ENCODE results near the gene ATRIP.

The ATRIP gene

DNA sequence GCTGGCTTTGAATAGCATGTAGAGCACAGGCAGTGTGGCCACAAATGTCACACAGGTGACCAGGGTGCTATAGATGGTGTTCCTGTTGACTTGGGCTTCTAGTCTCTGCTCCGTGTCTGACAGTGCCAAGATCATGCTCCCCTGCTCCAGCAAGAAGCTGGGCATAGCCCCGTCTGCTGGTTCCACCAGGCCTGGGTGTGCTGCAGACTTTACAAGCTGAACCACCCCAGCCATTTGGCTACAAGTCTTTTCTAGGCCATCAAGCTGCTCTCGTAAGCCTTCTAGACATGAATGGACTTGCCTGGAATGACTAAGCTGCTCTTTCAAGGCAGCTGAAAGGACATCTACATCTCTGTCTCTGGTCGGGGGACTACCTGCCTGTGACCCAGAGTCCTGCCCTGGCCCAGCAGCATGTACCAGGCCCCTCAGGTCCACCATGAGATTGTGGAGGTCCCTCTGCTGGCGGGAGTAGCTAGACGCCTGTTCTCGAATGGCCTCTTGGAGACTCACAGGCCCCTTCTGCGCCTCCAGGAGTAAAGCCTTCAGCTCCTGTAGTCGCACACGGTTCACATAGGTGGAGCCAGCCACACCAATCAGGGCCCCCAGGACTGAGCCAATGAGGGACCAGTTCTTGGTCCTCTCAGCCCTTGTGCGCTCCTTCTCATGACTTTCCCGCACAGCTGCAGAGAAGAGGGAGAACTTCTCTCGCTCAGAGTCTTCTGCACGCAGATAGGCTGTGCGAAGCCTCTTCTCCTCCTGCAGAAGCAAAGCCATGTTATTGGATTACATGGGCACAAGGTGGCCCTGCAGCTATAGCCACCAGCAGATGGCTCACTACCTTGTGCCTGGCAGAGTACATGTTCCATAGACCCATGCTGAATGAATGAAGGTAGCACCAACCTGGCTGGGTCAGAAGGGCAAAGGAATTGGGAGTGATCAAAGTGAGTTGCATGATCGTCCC lies 13.8 kb upstream of the ATRIP start:
- H3K27ac ChIP-seq, result no peak overlapping the region
- TF ChIP-seq, protein P1, sequence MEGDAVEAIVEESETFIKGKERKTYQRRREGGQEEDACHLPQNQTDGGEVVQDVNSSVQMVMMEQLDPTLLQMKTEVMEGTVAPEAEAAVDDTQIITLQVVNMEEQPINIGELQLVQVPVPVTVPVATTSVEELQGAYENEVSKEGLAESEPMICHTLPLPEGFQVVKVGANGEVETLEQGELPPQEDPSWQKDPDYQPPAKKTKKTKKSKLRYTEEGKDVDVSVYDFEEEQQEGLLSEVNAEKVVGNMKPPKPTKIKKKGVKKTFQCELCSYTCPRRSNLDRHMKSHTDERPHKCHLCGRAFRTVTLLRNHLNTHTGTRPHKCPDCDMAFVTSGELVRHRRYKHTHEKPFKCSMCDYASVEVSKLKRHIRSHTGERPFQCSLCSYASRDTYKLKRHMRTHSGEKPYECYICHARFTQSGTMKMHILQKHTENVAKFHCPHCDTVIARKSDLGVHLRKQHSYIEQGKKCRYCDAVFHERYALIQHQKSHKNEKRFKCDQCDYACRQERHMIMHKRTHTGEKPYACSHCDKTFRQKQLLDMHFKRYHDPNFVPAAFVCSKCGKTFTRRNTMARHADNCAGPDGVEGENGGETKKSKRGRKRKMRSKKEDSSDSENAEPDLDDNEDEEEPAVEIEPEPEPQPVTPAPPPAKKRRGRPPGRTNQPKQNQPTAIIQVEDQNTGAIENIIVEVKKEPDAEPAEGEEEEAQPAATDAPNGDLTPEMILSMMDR (conservative IDR thresholded peaks at IDR 0.05), result peak; percentile 52; the same call in 1 of the 2 replicates

GRCh38 chr3:48433472-48434118 lies 12.9 kb upstream of the ATRIP start:
- TF ChIP-seq, protein P1 (conservative IDR thresholded peaks at IDR 0.05), result no peak
- no peak overlapping the region for H3K27ac ChIP-seq

GRCh38 chr3:48434591-48435222 lies 11.8 kb upstream of the ATRIP start:
- TF ChIP-seq, protein P1 (conservative IDR thresholded peaks at IDR 0.05), result no peak
- peak overlapping the region; percentile 16; the same call in 1 of the 2 replicates for H3K27ac ChIP-seq

DNA sequence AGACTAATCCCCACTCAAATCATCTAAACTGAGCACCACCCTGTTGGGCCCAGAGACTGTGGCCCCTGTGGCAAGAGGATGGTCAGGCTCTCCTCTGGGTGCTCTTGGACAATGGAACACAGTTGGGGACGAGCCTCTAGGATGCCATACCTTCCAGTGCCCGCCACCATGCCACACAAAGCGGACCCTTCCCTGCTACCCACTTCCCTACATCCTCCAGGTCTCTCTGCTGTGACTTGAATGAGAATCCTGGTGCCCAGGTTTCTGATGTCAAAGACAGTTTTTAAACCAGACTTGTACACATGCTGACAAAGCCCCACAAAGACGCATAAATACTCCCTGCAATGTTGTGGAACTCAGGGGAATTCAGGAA lies 11.3 kb upstream of the ATRIP start:
- TF ChIP-seq, protein P1 (conservative IDR thresholded peaks at IDR 0.05), result no peak
- peak overlapping the region; percentile 16; the same call in 1 of the 2 replicates for H3K27ac ChIP-seq

DNA sequence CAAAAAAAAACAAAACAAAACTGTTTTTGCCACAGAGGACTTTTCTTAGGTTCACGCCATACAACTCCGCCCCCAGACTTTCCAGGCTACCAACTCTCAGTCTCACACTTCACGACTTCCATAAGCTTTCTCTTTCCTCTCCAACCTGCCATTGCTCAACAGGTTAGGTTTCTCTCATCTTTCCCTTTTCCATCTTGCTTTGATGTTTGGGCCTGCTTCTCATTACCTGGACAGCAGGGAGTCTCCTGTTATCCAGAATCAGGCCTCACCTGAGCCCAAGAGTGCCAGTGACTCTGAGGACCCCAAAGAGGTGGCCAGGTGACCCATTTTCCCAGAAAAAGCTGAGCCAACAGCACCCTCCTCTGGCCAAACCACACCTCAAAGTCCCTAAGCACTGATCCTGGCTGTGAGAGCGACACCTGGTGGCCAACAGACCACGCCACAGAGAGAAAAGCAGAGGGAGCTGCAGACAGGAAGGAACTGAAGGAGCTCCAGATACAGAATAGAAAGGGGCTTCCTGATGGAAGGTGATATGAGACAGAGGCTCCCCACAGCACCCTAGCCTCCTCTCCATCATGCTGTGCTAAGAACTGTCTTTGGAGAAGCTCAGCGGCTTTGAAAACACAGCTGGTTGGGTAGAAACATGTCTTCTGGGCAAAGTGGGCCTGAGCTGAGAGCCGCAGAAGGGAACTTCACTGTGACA lies 10.6 kb upstream of the ATRIP start:
- H3K27ac ChIP-seq, result peak overlapping the region; percentile 16; the same call in 1 of the 2 replicates

DNA sequence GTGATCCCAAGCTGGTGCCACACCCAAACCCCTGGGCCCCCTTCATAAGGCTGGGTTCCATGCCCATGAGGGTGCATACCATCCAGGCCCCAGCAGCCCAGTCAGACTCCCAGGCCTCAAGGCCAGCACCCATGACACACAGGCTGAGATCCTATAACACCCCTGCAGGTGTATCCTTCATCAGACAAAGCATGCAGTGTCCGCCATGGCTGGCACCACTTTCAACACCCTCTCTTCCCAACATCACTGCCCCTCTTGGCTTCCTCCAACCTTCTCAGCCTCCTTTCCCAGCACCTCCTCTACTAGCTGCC lies 10.1 kb upstream of the ATRIP start:
- TF ChIP-seq, protein P1 (conservative IDR thresholded peaks at IDR 0.05), result no peak

More for the DNA sequence above, 10.6 kb upstream of the ATRIP start:
- TF ChIP-seq, protein P1 (conservative IDR thresholded peaks at IDR 0.05), result peak; percentile 100

More for the DNA sequence above, 10.1 kb upstream of the ATRIP start:
- peak overlapping the region; percentile 2; the same call in 1 of the 2 replicates for H3K27ac ChIP-seq
